PC-3 (cell line): ENCODE data around the gene NIN. TPM values are rescaled to one million over a fixed set of nuclear protein-coding genes. Genes with fewer than 3 reads are reported as not detected.
"Not testable (repeated sequence)": the region's sequence is repeated elsewhere in the genome, so short reads cannot be mapped to it uniquely, and the experiment has no call there.

Source experiments
- ATAC-seq: fragments of 200-7000 bp; cut with Tn5 transposase; 2 replicates; pipeline ENCODE4 v1.9.1; 2020; ENCODE audit warnings: mild to moderate bottlenecking, moderate library complexity
- BruUV-seq: library from RNA; stranded (reverse); fragments of 400-500 nt; replicated peaks from 2 replicates; lab custom pipeline; 2021; lab: Mats Ljungman, UMichigan
- CTCF ChIA-PET: fragments of 300-600 bp; sonication (Branson Sonifier 250); formaldehyde crosslinking; loops from one replicate; lab custom pipeline; 2022; ENCODE audit warnings: antibody characterized with exemption; lab: Charles Lee
- POLR2A ChIA-PET: fragments of 300-600 bp; sonication (Branson Sonifier 250); formaldehyde crosslinking; loops from one replicate; lab custom pipeline; 2022; ENCODE audit warnings: antibody characterized with exemption; ENCODE audit not compliant: unreplicated experiment; lab: Charles Lee
- DNase-seq: peaks from one replicate; pipeline ENCODE4 v3.0.0-alpha.2; 2015
- H2AFZ ChIP-seq: fragments of 300-600 bp; sonication (generic); 2 replicates; pipeline ENCODE4 v1.6.0; 2016; ENCODE audit warnings: antibody characterized with exemption, low read length
- H3F3A ChIP-seq: fragments of 300-600 bp; sonication (generic); one replicate; pipeline ENCODE4 v1.6.0; 2017; ENCODE audit warnings: antibody characterized with exemption, low read length, control low read depth, mild to moderate bottlenecking; ENCODE audit not compliant: unreplicated experiment
- H3K27ac ChIP-seq: fragments of 300-600 bp; sonication (generic); 2 replicates; pipeline ENCODE4 v1.5.1; 2016; ENCODE audit warnings: mild to moderate bottlenecking, low read length
- H3K27me3 ChIP-seq: fragments of 300-600 bp; sonication (generic); 2 replicates; pipeline ENCODE4 v1.6.1; 2016; ENCODE audit warnings: low read length, mixed read lengths
- H3K36me3 ChIP-seq: fragments of 300-600 bp; sonication (generic); 2 replicates; pipeline ENCODE4 v1.6.1; 2016; ENCODE audit warnings: low read depth, mixed run types, low read length, mixed read lengths
- H3K4me1 ChIP-seq: fragments of 300-600 bp; sonication (generic); 2 replicates; pipeline ENCODE4 v1.5.1; 2016; ENCODE audit warnings: low read length; ENCODE audit not compliant: insufficient read depth
- H3K4me2 ChIP-seq: fragments of 300-600 bp; sonication (generic); 2 replicates; pipeline ENCODE4 v1.6.0; 2016; ENCODE audit warnings: low read length
- H3K4me3 ChIP-seq: fragments of 300-600 bp; sonication (generic); 2 replicates; pipeline ENCODE4 v1.5.1; 2016; ENCODE audit warnings: mild to moderate bottlenecking, low read length, mixed read lengths
- H3K79me2 ChIP-seq: fragments of 300-600 bp; sonication (generic); 2 replicates; pipeline ENCODE4 v1.6.1; 2017; ENCODE audit warnings: low read length, mixed read lengths
- H3K9ac ChIP-seq: fragments of 300-600 bp; sonication (generic); 2 replicates; pipeline ENCODE4 v1.6.0; 2016; ENCODE audit warnings: mild to moderate bottlenecking, low read length
- H3K9me2 ChIP-seq: fragments of 300-600 bp; sonication (generic); replicated peaks from 2 replicates; pipeline ENCODE4 v1.6.1; 2016; ENCODE audit warnings: mixed run types, low read length, mixed read lengths
- H3K9me3 ChIP-seq: fragments of 300-600 bp; sonication (generic); 2 replicates; pipeline ENCODE4 v1.6.1; 2016; ENCODE audit warnings: low read length, mixed read lengths
- H4K20me1 ChIP-seq: fragments of 300-600 bp; sonication (generic); 2 replicates; pipeline ENCODE4 v1.6.1; 2016; ENCODE audit warnings: low read length, mixed read lengths
- CTCF ChIP-seq: fragments of 300-600 bp; sonication (generic); conservative IDR thresholded peaks from 2 replicates; pipeline ENCODE4 v1.5.1; 2017; ENCODE audit warnings: antibody characterized with exemption, low read depth, mild to moderate bottlenecking, low read length
- EZH2 ChIP-seq: fragments of 300-600 bp; sonication (generic); IDR thresholded peaks from one replicate; pipeline ENCODE4 v1.6.1; 2017; ENCODE audit warnings: antibody characterized with exemption, mild to moderate bottlenecking, low read length; ENCODE audit not compliant: unreplicated experiment
- EZH2phosphoT487 ChIP-seq: fragments of 300-600 bp; sonication (generic); IDR thresholded peaks from 2 replicates; pipeline ENCODE4 v1.6.1; 2018; ENCODE audit warnings: mild to moderate bottlenecking, antibody characterized with exemption, low read length, borderline replicate concordance
- intact Hi-C: fragments of 100-400 bp; cut with micrococcal nuclease; formaldehyde crosslinking; loops from 2 replicates; pipeline ENCODE4 v1.9.0; 2023
- total RNA-seq: library from RNA; depleted of rRNA; stranded (reverse); fragments of >200 nt; gene quantifications from 2 replicates; pipeline ENCODE4 v1.2.3, GENCODE V29; 2014

Gene NIN
- total RNA-seq, 1 experiment from 2014 or later: 34.3 TPM

- H3K27ac ChIP-seq, H2AFZ ChIP-seq, BruUV-seq, H3K36me3 ChIP-seq, ATAC-seq, H3K4me2 ChIP-seq, DNase-seq, H3K9me3 ChIP-seq, H3K4me1 ChIP-seq, H3K27me3 ChIP-seq, intact Hi-C loops, H4K20me1 ChIP-seq, H3K9ac ChIP-seq, H3K4me3 ChIP-seq, CTCF ChIA-PET, H3F3A ChIP-seq, H3K9me2 ChIP-seq: not testable (repeated sequence)
- peaks cover 16% of the 10 kb centered on the region for H3K79me2 ChIP-seq
- POLR2A ChIA-PET: interaction anchor here (0.5 kb wide), 1 partner anchor 29 kb away, joined by 4 read pairs; no protein-coding TSS in a partner anchor
Measured at GRCh38 chr14:50815058-50815457, 15.9 kb downstream of the NIN start.

- ATAC-seq (no peak), DNase-seq (no peak)
- TF ChIP-seq EZH2phosphoT487 (no peak), EZH2 (no peak), CTCF (no peak)
- H2AFZ ChIP-seq: no peak overlapping the region
- H3F3A ChIP-seq: no peaks in the 10 kb centered on the region
- no peak overlapping the region for H3K4me3 ChIP-seq
- H3K4me2 ChIP-seq: no peak overlapping the region
- no peak overlapping the region for H3K27ac ChIP-seq
- peaks cover 15% of the 10 kb centered on the region for H3K79me2 ChIP-seq
- ChIA-PET CTCF (no interaction called here), POLR2A (no interaction called here)
- no peak overlapping the region for H3K9ac ChIP-seq
- H4K20me1 ChIP-seq: no peaks in the 10 kb centered on the region
- H3K4me1 ChIP-seq: no peaks in the 10 kb centered on the region
- H3K9me3 ChIP-seq: no peaks in the 10 kb centered on the region
- H3K27me3 ChIP-seq: no peaks in the 10 kb centered on the region
- intact Hi-C loops: no loop called here
- H3K36me3 ChIP-seq: no peaks in the 10 kb centered on the region; the same call in 1 of the 2 replicates
- H3K9me2 ChIP-seq: no peaks in the 10 kb centered on the region
- BruUV-seq: no TSS peak
Measured at GRCh38 chr14:50814161-50814560, 16.8 kb downstream of the NIN start.

- TF ChIP-seq CTCF: no peak
- TF ChIP-seq EZH2: no peak
- TF ChIP-seq EZH2phosphoT487: no peak
- no peak for ATAC-seq
- no peak overlapping the region for H3K4me2 ChIP-seq
- DNase-seq: no peak
- no TSS peak for BruUV-seq
- no peaks in the 10 kb centered on the region for H3F3A ChIP-seq
- peaks cover 15% of the 10 kb centered on the region for H3K79me2 ChIP-seq
- H3K9me2 ChIP-seq: no peaks in the 10 kb centered on the region
- H3K9ac ChIP-seq: no peak overlapping the region
- H3K27ac ChIP-seq: no peak overlapping the region
- intact Hi-C loops: no loop called here
- H3K4me3 ChIP-seq: no peak overlapping the region
- no peaks in the 10 kb centered on the region; the same call in 1 of the 2 replicates for H3K36me3 ChIP-seq
- no peaks in the 10 kb centered on the region for H4K20me1 ChIP-seq
- POLR2A ChIA-PET: no interaction called here
- H2AFZ ChIP-seq: no peak overlapping the region
- H3K27me3 ChIP-seq: no peaks in the 10 kb centered on the region
- CTCF ChIA-PET: no interaction called here
- H3K4me1 ChIP-seq: no peaks in the 10 kb centered on the region
- no peaks in the 10 kb centered on the region for H3K9me3 ChIP-seq
Measured at GRCh38 chr14:50813544-50813863, 17.5 kb downstream of the NIN start.
